Type B pancreatic cell (in vitro differentiated cells): ENCODE measurements around the gene MTIF3. TPM values are rescaled to one million over a fixed set of nuclear protein-coding genes. Genes with fewer than 3 reads are reported as not detected.
A peak's percentile ranks its signal among the peaks of the same experiment; 100 is the strongest.

Experiments used
- DNase-seq: peaks from one replicate; pipeline ENCODE4 v3.0.0; 2021; ENCODE audit warnings: mixed read lengths; ENCODE audit not compliant: unreplicated experiment; ENCODE audit errors: extremely low spot score
- H3K27ac Mint-ChIP-seq: 2 replicates; pipeline ENCODE4 v1.8.0; 2021; ENCODE audit warnings: mild to moderate bottlenecking, mixed read lengths
- H3K27me3 Mint-ChIP-seq: 2 replicates; pipeline ENCODE4 v1.8.0; 2021; ENCODE audit warnings: mixed read lengths
- H3K36me3 Mint-ChIP-seq: 2 replicates; pipeline ENCODE4 v1.8.0; 2021; ENCODE audit warnings: mixed read lengths
- H3K4me1 Mint-ChIP-seq: one replicate; pipeline ENCODE4 v1.8.0; 2021; ENCODE audit warnings: mixed read lengths; ENCODE audit not compliant: unreplicated experiment
- H3K4me3 Mint-ChIP-seq: 2 replicates; pipeline ENCODE4 v1.8.0; 2021; ENCODE audit warnings: mild to moderate bottlenecking, mixed read lengths
- H3K9me3 Mint-ChIP-seq: 2 replicates; pipeline ENCODE4 v1.8.0; 2021; ENCODE audit warnings: mixed read lengths
- total RNA-seq: library from RNA; stranded (reverse); gene quantifications from 2 replicates; pipeline ENCODE4 v1.2.1, GENCODE V29; 2021; ENCODE audit warnings: low replicate concordance
- TF ChIP-seq, protein P1 (sequence below): fragments of 200-600 bp; sonication (generic); conservative IDR thresholded peaks from 2 replicates; pipeline ENCODE4 v1.5.0; 2021; ENCODE audit warnings: antibody characterized with exemption, mild to moderate bottlenecking

The MTIF3 gene
- total RNA-seq, 1 donor from 2014 or later, result 39.7 TPM

DNA sequence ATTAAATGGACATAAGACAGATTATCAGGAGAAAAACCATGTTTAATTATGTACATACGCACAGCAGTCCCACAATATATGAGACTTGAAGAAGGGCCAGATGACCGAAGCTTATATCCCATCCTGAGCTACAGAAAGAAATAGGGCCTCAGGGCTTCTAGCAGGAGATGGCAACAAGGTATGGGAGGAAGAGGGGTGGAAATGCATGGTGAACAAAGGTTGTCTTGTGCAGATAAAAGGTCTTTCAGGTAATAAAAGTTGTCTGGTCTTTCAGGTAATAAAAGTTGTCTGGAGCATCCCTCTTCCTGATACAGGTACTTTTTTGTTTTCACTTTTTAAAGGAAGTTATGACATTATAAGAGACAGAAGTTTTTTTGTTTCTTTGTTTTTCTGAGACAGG, 41.4 kb downstream of the MTIF3 start:
- Mint-ChIP-seq H3K4me1 (no peaks in the 10 kb centered on the region), H3K9me3 (no peaks in the 10 kb centered on the region), H3K4me3 (no peak overlapping the region), H3K27ac (no peak overlapping the region), H3K27me3 (peaks cover 44% of the 10 kb centered on the region), H3K36me3 (no peaks in the 10 kb centered on the region)
- no peak for DNase-seq
- TF ChIP-seq, protein P1, sequence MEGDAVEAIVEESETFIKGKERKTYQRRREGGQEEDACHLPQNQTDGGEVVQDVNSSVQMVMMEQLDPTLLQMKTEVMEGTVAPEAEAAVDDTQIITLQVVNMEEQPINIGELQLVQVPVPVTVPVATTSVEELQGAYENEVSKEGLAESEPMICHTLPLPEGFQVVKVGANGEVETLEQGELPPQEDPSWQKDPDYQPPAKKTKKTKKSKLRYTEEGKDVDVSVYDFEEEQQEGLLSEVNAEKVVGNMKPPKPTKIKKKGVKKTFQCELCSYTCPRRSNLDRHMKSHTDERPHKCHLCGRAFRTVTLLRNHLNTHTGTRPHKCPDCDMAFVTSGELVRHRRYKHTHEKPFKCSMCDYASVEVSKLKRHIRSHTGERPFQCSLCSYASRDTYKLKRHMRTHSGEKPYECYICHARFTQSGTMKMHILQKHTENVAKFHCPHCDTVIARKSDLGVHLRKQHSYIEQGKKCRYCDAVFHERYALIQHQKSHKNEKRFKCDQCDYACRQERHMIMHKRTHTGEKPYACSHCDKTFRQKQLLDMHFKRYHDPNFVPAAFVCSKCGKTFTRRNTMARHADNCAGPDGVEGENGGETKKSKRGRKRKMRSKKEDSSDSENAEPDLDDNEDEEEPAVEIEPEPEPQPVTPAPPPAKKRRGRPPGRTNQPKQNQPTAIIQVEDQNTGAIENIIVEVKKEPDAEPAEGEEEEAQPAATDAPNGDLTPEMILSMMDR, result no peak

DNA sequence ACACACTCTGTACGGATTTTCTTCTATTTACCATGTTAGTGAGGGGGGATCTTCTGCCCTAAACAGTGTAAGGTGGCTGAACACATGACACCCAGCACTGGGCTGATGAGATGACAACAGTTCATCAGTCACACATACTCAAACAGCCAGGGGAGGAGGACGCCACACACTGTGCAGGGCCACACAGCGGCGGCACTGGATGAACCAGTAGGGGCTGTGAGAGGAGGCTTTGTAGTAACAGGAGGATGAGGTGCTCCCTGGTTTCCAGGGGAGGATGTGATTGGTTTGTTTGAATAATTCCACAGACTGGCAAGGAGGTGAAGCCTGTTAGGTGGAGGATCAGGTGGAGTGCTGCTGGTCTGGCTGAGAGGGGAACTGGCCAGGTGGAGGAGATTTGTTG, 42.3 kb downstream of the MTIF3 start:
- no peak for DNase-seq
- Mint-ChIP-seq H3K4me1 (peaks cover 8% of the 10 kb centered on the region), H3K27me3 (peaks cover 41% of the 10 kb centered on the region), H3K4me3 (no peak overlapping the region), H3K9me3 (no peaks in the 10 kb centered on the region), H3K27ac (no peak overlapping the region), H3K36me3 (no peaks in the 10 kb centered on the region)
- TF ChIP-seq, protein P1, result no peak

DNA sequence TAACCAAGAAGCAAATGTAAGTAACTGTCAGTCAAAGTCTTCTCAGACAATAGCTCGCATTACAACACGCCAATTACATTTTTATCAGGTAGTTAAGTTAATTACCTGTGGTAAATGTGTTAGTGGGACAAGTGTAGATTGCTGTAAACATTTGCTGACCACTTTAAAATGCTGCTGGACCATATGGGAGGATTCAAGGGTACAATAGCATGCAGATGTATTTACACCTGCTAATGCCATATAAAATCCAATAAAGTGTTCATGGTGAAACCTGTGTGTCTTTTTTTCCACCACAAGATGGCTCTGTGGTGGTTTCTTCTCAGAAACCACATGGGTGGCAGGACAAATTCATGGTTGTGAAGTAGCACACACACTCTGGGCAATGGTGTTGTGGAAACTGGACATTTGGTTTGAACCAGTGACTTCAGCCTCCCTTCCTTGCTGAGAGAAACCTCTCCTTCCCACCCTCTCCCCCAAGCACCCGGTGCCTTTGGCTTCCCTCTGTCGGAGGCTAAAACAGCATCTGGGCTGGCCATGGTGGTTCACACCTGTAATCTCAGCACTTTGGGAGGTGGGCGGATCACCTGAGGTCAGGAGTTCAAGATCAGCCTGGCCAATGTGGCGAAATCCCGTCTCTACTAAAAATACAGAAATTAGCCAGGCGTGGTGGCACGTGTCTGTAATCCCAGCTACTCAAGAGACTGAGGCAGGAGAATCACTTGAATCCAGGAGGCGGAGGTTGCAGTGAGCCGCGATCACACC, 44.0 kb downstream of the MTIF3 start:
- H3K9me3 Mint-ChIP-seq, result no peaks in the 10 kb centered on the region
- H3K27me3 Mint-ChIP-seq, result peaks cover 29% of the 10 kb centered on the region
- DNase-seq, result no peak
- no peak overlapping the region for H3K27ac Mint-ChIP-seq
- H3K4me3 Mint-ChIP-seq, result no peak overlapping the region
- peaks cover 11% of the 10 kb centered on the region for H3K4me1 Mint-ChIP-seq
- no peaks in the 10 kb centered on the region for H3K36me3 Mint-ChIP-seq
- TF ChIP-seq, protein P1, result peak; percentile 69

DNA sequence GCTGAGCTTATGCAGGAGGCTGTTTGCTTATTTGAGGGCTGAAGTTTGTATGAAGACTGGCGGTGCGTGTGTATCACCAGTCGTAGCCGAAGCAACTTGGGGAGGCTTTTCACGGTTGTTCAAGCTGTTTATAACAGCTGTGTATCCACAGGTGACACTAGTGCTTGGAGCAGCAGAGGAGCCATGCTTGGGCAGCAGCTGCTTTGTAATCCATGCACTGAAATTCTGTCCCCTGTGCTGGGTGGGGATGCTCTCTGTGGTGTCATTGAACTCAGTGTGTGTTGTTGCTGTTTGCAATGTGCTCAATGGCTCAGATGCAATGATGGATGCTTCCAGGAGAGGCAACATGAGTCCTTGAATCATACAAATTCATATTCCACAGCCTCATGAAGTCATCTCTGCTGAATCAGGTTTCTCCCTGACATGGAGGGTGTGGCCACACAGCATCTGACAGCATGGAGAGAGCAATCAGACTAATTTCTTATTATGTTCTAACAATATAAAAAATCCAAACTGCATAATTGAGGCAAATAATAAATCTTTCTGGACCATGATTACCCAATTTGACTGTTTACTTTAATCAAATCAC, 44.7 kb downstream of the MTIF3 start:
- Mint-ChIP-seq H3K27me3 (peaks cover 27% of the 10 kb centered on the region), H3K4me1 (peaks cover 11% of the 10 kb centered on the region), H3K36me3 (no peaks in the 10 kb centered on the region), H3K4me3 (no peak overlapping the region), H3K27ac (no peak overlapping the region), H3K9me3 (no peaks in the 10 kb centered on the region)
- TF ChIP-seq, protein P1, result no peak
- DNase-seq, result no peak

DNA sequence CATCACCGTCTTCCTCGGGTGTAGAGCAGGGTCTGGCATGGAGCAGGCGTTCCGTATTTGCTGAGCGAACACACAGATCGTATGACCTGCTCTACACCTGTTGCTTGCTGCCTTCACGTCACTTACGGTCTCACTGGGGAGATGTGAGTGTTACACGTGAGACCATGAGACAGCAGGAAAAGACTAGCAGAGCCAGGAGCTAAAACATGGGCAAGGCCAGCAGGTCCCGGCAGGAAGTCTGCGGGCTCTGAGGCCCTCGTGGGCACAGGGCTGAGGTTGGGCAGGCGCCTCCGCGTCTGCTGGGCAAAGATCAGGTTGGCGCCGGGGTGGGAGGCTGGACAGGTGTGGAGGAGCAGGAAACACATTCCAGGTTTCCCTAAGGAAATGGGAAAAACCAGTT, 45.7 kb downstream of the MTIF3 start:
- no peaks in the 10 kb centered on the region for H3K9me3 Mint-ChIP-seq
- no peak for DNase-seq
- H3K36me3 Mint-ChIP-seq, result no peaks in the 10 kb centered on the region
- TF ChIP-seq, protein P1, result no peak
- H3K27ac Mint-ChIP-seq, result peak overlapping the region; percentile 83
- no peak overlapping the region for H3K4me3 Mint-ChIP-seq
- H3K4me1 Mint-ChIP-seq, result peaks cover 11% of the 10 kb centered on the region
- H3K27me3 Mint-ChIP-seq, result peaks cover 23% of the 10 kb centered on the region
